Neutrophil (primary cell): ENCODE results near the gene TNFAIP8L1.
"Not testable (repeated sequence)": the region's sequence is repeated elsewhere in the genome, so short reads cannot be mapped to it uniquely, and the experiment has no call there.

Experiments used
- H3K27ac ChIP-seq: fragments of 200-600 bp; sonication (generic); 2 replicates; pipeline ENCODE4 v1.5.1; 2016; ENCODE audit warnings: mild to moderate bottlenecking, moderate library complexity
- H3K27me3 ChIP-seq: fragments of 200-600 bp; sonication (generic); 2 replicates; pipeline ENCODE4 v1.6.0; 2016; ENCODE audit warnings: mild to moderate bottlenecking
- H3K36me3 ChIP-seq: fragments of 200-600 bp; sonication (generic); 2 replicates; pipeline ENCODE4 v1.5.1; 2017
- H3K4me1 ChIP-seq, 2 experiments: fragments of 200-600 bp in 1 of 2; sonication (generic) in 1 of 2; 1 replicate in 1 of 2; 2 replicates in 1 of 2; pipeline versions ENCODE4 v1.5.1 to v1.6.1; 2013 to 2016; ENCODE audit warnings: low read depth in 1 of 2, low read length in 1 of 2, mild to moderate bottlenecking in 1 of 2, moderate library complexity in 1 of 2; ENCODE audit not compliant: control insufficient read depth in 1 of 2, insufficient read depth in 1 of 2
- H3K4me3 ChIP-seq, 2 experiments: fragments of 200-600 bp in 1 of 2; sonication (generic) in 1 of 2; 1 replicate in 1 of 2; 2 replicates in 1 of 2; pipeline ENCODE4 v1.5.1; 2013 to 2016; ENCODE audit warnings: low read depth in 1 of 2, low read length in 1 of 2, mild to moderate bottlenecking in 1 of 2, moderate library complexity in 1 of 2
- H3K9me3 ChIP-seq: fragments of 200-600 bp; sonication (generic); 2 replicates; pipeline ENCODE4 v1.5.1; 2016
- CTCF ChIP-seq: fragments of 200-600 bp; sonication (generic); IDR thresholded peaks from 2 replicates; pipeline ENCODE4 v1.5.1; 2016; ENCODE audit warnings: antibody characterized with exemption

Gene TNFAIP8L1

GRCh38 chr19:4675346-4675745, 36.0 kb downstream of the TNFAIP8L1 start:
- TF ChIP-seq CTCF, result no peak
- Histone ChIP-seq H3K36me3 (peaks cover 58% of the 10 kb centered on the region), H3K9me3 (no peaks in the 10 kb centered on the region), H3K4me3 (no peak overlapping the region), H3K27ac (no peak overlapping the region), H3K4me1 (peaks cover 0 to 9% of the 10 kb centered on the region in 2 experiments), H3K27me3 (no peaks in the 10 kb centered on the region)

- Histone ChIP-seq H3K9me3 (no peaks in the 10 kb centered on the region), H3K4me1 (peaks cover 0 to 7% of the 10 kb centered on the region in 2 experiments), H3K27ac (peak overlapping the region; percentile 55), H3K4me3 (no peak overlapping the region), H3K36me3 (peaks cover 73% of the 10 kb centered on the region), H3K27me3 (no peaks in the 10 kb centered on the region)
- no peak for TF ChIP-seq CTCF
Measured at GRCh38 chr19:4676955-4677731, 37.8 kb downstream of the TNFAIP8L1 start.

- no peak overlapping the region for H3K27ac ChIP-seq
- H3K36me3 ChIP-seq, result peaks cover 93% of the 10 kb centered on the region
- H3K9me3 ChIP-seq, result no peaks in the 10 kb centered on the region
- H3K27me3 ChIP-seq, result no peaks in the 10 kb centered on the region
- TF ChIP-seq CTCF, result no peak
- peaks cover 0 to 7% of the 10 kb centered on the region in 2 experiments for H3K4me1 ChIP-seq
- no peak overlapping the region for H3K4me3 ChIP-seq
Measured at GRCh38 chr19:4678881-4679790, 39.8 kb downstream of the TNFAIP8L1 start.

GRCh38 chr19:4680021-4680420, 40.7 kb downstream of the TNFAIP8L1 start:
- not testable (repeated sequence) for H3K4me3 ChIP-seq, H3K4me1 ChIP-seq, H3K27ac ChIP-seq, H3K9me3 ChIP-seq, H3K27me3 ChIP-seq
- H3K36me3 ChIP-seq, result peaks cover 94% of the 10 kb centered on the region

GRCh38 chr19:4682417-4683200, 43.3 kb downstream of the TNFAIP8L1 start:
- H3K36me3 ChIP-seq, result peaks cover 96% of the 10 kb centered on the region
- H3K9me3 ChIP-seq, result no peaks in the 10 kb centered on the region
- no peaks in the 10 kb centered on the region for H3K4me1 ChIP-seq
- no peak overlapping the region for H3K4me3 ChIP-seq
- no peaks in the 10 kb centered on the region for H3K27me3 ChIP-seq
- no peak for TF ChIP-seq CTCF
- H3K27ac ChIP-seq, result no peak overlapping the region
